Right hindlimb (tissue), 1 donor: Measurements from ENCODE around the gene CARHSP1.

Experiments used
- DNase-seq: peaks from one replicate; pipeline ENCODE4 v3.0.0-alpha.2; 2018

CARHSP1 gene

DNA sequence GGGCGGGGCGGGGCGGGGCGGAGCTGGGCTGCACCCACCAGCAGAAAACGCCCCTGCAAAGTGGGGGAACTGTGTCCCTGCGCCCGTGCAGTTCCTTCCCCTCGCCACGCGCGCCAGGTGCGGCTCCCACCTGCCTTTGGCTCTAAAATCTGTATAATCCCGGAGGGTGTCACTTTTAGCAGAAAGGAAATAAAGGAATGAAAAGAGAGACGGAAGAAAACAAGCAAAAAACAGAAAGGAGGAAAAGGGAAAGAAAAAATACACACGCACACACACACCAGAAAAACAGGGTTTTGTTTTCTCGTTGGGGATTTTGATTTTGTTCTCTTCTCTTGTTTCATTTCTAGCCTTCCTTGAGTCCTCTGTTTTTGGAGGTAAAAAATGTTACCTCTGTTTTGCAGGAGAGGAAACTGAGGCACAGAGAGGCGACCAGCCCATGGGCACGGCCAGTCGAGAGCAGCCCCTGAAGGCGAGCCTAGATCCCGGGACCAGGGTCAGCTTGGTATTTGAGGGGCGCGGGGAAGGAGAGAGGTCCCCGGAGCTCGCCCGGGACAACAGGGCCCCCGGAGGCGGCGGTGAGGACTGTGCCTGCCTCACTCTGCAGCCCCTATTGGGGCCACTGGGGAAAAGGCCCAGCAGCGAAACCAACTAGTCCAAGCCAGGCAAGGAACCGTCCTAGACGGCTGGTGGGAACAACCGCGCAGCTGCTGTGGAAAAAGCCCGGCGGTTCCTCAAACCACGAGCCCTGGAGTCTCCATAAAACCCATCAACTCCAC is 594 bp upstream of the CARHSP1 start:
- no peak for DNase-seq

DNA sequence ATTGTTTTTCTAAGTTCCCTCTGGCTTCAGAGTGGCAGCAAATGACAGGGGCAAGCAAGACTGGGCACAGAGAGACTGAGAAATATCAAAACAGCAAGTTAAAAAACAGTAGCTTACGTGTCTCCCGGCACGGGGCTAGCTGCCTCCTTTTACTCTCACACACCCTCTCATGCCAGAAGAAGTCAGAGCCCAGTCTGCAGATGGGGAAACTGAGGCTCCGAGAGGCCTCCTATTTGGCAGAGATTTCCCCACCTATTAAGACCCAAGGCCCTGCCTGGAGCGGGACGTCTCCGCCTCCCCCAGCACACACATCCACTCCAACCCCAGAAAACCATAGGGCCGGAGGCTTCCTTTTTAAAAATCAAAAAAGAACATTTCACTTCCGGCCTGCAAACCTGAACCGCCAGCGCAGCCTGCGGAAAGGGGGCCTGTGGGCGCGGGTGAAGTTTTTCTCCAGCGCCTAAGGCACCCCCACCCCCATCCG is 832 bp downstream of the CARHSP1 start:
- DNase-seq = no peak

DNA sequence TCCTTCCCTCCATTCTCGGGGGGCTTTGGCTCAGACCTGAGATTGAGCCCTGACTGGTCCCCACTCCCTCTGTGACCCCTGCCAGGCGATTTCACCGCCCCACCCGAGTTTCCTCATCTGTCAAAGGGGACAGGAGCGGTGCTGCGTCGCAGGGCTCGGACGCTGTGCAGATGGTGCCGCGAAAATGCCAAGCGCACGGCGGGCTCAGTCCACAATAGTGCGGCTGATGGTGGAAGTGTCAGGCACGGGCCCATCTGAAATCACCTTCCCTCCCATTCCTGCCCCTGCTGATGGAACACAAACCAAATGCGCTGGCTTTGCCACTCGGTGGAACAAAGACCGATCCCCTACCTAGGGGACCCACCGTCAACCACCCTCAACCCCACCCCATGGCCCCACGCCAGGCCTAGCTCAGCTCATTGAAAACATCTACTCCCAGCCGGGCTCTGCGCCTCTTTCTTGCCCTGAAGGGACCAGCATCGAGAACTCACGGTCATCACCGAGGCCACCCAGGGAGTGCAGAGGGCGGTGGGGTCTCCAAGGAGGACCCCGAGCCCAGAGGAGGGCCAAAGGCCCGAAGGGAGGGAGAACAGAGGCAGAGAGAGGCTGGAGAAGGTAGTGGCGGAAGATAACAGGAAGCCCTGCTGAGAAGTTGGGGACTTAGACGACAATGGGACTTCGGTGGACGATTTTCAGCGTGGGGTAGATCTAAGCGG is 1.4 kb downstream of the CARHSP1 start:
- DNase-seq = peak; percentile 61

DNA sequence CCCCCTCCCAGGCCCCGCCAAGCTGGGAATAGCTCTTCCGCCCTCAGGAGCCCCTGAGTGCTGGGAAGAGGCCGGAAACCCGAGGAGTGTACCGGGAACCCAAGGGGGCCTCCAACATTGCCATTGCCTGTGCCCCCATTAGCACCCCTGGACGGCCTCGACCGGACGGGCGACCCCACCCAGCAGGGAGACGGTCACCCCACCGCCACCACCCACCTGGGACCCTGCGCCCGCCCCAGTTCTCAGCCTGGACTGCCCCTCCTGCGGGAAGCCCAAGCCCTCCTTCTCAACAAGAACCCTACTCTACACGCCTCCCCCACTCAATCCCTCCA is 2.0 kb downstream of the CARHSP1 start:
- DNase-seq = no peak

DNA sequence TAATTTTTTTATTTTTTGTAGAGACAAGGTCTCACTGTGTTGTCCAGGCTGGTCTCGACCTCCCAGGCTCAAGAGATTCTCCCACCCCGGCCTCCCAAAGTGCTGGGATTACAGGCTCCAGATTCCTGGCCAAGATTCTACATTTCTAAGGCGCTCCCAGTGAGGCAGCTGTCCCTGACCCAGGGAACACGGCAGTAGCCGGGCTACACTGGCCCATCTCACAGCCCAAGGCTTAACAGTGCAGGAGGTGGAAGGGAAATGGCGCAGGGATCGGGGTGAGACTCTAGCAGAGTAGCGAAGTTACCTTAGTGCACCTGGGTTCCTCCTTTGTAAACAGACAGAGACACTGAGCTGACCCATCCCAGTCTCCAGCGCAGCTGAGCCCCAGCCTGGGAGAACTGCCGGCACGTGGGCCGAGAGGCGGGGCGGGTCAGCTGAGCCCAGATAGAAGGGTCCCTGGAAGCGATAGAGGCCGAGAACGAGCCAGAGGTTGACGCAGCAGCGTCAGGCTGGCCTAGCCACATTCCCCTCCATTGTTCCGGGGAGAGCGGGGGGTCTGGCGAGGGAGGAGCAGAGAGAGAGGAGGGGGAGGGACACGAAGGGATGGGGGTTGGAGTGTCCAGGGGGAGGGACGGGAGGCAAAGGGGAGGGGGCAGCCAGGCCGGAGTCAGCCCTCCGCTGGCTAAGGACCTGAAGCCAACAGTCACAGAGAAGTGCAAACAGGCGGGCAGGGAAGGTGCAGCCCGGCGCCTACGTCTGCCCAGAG is 2.5 kb downstream of the CARHSP1 start:
- peak; percentile 82 for DNase-seq

DNA sequence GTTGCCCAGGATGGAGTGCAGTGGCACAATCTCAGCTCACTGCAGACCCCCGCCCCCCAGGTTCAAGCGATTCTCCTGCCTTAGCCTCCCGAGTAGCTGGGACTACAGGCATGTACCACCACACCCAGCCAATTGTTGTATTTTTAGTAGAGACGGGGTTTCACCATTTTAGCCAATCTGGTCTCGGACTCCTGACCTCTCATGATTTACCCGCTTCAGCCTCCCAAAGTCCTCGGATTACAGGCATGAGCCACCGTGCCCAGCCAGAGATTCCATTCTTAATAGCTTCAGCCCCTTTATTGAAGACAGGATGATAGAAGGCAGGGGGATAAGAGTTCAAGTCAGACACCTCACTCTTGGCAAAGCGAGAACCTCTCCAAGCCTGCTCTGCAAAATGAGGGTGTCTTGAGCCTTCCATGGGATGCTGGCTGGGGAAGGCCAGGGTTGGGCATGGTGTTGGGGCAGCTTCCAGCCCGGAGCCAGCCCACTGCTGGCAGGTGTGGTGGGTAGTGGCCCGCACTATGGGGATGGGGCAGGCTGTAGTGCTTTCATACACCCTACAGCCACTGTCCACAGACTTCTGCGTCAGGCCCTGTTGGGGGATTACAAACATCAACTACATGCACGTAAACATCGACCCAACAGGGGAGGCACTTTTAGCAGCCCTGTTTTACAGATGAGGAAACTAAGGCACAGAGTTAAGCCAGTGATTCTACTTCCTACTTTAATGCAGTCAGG is 3.5 kb downstream of the CARHSP1 start:
- DNase-seq = no peak

DNA sequence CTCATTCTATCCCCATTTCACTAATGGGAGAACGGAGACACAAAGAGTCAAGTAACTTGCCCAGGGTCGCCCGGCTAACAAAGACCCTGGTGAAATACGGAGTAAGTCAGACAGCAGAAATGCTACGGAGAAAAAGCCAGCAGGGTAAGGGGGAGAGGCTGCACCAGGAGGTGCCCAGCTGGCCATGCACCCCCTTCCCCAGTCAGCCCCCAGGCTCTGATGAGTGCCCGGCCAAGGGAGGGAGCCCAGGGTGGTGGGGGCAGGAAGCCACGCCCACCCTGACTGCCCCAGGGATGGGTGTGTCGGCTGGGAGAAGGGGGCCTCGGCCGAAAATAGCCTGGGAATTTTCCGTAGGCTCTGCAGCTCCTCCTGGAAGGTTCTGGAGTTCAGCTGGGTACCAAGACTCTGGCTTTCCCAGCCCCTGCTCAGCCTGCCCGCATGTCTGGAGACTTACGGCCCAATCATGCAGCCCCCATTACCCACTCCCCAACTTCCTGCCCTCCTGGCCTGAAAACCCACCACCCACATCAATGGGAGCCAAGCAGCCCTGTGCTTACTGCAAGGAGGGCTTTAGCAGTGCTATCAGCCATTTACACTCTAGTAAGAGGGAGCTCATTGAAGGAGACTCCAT is 4.2 kb downstream of the CARHSP1 start:
- no peak for DNase-seq

DNA sequence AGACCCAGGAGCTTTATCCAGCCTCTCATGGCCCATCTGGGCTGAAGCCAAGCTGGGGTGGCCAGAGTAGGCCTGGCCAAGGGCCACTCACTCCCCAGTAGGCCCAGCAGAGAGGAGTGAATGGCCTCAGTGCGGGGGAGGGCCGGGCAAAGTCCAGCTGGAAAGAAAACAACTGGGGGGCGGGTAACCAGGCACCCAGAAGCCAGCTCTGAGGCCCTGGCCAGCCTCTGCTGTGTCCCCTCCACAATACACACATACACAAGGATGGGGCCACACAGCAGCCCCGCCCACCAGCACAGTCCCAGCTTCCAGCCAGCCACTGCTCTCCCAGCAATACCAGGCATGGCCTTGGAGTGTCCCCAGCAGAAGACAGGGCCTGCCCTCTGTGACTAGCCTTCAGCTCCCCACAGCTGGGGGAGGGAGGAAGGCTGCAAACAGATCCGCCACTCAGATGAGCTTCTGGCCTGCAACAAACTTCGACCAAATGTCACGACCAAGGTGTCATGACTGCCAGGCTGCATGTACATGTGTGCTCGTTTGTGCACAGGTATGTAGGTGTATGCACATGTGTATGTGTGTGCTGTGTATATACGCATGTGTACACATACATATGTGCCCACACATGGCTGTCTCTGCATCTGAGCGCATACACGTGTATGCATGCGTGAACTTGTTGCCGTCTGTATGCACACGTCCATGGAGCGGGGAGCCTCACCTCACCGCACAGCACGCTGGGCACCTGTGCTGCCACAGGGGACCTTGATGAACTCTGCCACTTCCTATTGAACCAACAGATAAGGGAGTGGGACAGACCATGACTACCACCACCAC is 5.0 kb downstream of the CARHSP1 start:
- DNase-seq = no peak

DNA sequence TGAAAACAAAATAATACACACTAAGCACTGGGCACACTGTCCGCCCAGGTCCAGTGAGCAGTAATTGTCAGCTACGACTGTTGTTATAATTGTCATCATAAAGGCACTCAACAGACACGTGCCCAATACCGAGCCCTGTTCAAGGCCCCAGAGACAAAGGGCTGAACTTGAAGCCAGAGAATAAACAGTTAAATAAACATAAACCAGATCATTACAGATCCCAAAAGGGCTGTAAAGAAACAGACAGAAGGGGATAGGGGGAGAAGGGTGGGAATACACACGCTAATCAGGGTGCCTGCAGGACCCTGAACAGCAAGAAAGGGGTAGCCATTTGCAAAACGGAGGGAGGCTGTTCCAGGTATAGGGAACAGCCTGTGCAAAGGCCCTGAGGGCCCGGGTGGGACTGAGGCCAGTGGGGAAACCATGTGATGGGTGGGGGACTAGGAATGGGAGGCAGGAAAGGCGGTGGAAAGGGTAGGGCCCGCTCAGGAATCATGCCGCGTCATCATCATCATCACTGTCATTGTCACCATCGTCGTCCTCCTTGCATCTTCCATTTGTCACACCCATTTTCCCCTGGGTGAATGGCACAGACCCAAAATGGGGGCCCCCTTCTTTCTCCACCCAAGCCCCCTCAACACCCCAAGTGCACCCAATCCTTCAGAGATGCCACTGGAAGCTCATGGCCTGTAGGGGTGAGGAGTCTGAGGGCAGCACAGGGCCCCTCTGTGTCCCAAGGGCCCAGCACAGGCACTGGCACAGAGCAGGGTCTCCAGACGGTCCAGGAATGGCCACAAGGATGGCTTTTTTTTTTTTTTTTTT is 6.3 kb downstream of the CARHSP1 start:
- no peak for DNase-seq

DNA sequence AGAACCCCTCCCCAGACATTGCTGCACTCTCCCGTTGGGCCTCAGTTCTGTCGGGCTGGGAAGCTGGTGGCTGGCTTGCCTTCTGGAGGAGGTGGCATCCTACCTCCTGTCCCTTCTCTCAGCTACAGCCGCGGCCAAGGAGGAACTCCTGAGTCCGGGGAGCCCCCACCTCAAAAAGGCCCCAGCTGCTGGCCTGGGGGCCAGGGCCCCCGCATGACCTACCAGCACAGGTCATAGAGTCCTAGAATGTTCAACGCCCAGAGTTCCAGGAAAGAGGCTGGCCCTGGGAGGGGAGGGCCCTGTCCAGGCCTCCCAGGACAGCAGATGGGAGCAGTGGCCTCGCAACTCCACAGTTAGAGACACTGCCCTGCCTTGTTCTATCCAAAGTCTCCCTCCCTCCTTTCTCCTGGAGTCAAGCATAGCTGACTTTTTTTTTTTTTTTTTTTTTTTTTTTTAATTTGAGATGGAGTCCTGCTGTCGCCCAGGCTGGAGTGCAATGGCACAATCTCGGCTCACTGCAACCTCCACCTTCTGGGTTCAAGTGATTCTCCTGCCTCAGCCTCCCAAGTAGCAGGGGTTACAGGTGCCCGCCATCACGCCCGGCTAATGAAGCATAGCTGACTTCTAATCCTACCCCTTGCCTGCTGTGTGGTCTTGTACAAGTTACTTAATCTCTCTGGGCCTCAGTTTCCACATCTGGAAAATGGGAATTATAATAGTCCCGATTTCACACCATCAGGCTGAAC is 7.1 kb downstream of the CARHSP1 start:
- no peak for DNase-seq

DNA sequence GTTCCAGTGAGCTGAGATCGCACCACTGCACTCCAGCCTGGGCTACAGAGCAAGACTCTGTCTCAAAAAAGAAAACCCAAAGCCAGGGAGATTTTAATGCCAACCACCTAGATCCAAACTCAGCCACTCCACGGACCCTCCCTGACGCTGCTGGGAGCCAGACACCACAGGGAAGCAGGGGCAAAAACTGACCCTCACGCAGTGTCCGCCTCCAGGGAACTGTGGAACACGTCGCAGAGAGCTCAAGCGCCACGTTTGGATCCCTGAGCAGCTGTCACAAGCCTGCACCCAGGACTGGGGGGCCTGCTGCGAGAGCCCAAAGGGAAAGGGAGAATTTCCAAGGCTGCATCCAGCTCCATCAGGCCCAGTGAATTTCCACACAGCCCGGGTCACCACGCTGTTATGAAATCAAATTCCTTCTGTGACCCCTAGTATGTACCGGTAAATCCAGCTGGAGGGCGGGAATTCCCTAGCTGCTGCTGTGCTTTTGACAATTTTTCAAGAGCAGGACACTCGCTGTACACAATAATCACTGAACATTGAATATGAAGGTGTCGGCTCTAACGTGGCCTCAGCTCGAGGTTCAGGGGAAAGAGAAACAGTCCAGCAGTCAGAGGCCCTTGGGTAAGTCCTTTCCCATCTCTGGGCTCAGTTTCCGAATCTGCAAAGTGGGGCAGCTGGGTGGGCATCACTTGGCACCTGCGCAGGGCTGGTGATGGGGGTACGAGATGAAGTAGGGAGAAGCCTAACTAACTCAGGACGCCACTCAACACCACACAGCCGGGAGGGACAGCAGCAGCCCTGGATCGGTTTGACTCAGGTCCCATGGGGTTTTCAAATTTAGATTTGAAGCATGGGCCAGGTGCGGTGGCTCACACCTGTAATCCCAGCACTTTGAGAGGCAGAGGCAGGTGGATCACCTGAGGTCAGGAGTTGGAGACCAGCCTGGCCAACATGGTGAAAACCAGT is 8.6 kb downstream of the CARHSP1 start:
- no peak for DNase-seq

DNA sequence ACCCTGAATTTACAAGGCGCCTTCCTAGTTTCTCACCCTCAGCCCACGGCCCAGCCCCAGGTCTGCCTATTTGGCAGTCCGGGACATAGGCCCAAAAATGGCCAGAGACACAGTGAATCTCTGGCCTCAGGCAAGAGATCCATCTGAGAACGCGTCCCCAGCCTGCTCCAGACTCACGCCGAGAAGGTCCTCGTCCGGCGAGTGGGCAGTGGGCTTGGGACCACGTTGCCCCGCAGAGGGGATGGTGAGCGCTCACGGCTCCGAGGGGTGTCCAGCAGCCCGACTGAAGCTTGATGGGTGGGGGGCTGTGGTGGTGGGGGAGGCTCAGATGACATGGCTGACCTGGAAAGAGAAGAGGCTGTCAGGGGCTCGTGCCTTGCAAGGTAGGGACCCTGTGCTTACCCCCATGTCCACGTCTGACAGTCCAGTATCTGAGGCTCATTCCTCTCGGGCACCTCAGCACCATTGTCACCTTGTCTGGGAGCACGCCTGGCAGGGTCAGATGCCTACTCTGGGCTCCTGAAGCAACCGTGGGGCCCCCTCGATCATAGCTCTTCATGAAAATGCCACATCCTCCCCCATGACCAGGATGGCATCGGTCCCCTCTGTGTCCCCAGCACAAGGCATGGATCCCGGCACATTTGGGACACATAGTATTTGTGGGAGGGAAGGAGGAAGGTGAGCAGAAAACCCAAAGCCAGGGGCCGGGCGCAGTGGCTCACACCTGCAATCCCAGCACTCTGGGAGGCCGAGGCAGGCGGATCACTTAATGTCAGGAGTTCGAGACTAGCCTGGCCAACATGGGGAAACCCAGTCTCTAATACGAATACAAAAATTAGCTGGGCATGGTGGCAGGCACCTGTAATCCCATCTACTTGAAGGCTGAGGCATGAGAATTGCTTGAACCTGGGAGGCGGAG is 9.6 kb downstream of the CARHSP1 start:
- DNase-seq = no peak

DNA sequence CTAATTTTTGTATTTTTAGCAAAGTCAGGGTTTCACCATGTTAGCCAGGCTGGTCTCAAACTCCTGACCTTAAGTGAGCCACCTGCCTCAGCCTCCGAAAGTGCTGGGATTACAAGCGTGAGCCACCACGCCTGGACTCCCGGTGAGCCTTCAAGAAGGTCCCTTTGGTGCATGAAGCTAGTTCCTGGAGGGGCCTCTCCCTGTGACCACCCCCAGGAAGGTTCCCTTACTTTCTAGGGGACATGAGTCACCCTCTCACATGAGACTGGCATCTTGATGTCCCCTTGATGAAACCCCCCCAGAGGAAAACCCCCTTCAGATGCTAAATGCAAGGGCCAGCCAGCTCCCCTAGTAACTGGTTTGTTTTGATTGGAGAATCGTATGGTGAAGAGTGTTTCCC is 12.8 kb downstream of the CARHSP1 start:
- DNase-seq = peak; percentile 14

DNA sequence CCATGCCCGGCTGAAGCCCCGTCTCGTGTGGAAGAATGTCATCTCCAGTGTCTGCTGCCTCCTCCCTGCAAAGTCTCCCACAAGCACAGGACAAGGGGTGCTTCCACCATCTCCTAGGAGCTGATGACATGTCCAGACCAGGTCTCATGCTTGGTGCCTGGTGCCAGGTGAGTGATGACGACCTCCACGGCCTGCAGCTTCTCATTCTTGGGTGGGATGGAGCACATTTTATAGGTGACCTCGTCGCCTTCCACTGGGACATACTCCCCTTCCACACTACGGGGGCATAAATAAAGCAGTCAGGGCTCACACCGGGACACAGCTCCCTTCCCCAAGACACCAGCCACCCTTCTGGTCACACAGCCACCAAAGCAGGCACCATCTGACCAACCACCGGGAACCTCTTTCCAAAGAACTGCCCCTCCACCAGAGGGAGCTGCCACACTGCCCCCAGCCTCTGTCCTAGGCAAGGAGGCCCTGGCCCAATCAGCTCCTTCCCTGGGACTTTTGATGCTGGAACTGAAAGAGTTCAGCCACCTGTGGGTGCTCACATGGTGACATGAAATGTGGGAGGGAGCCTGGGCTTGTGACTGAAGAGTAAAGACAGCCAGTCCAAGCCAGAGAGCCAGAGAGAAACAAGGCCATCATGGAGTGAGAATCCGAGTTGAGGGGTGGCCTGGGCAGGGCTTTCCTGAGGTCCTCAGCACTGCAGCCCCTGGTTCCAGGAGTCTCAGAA is 13.6 kb downstream of the CARHSP1 start:
- no peak for DNase-seq

DNA sequence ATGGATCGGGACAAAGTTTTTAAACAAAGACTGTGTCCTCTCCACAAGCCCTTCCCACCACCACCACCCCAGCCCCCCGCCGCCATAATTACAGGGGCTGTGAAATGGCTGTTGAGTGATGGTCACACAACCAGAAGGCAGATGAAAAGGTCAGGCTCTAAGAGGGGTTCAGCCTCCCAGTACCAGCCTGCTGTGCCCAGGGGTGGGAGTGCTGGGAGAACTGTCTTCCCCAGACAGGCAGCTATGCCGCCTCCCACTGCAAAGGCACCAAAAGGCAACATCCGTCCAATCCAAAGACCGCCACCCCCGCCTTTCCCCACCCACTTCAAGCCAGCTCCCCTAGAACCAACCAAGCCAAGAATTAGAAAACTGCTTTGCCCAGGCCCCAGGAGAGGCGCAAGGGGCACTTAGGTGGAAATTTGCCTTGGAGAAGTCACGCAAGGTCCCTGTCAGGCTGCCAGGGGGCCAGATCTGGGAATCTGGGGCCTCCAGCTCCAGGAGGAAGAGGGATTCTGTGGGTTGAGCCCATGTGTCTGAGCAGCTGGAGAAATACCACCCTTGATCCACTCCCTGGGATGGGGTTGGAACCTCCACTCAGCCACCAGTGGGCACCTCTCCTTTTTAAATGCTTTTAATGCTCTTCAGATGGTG is 14.4 kb downstream of the CARHSP1 start:
- DNase-seq = no peak

DNA sequence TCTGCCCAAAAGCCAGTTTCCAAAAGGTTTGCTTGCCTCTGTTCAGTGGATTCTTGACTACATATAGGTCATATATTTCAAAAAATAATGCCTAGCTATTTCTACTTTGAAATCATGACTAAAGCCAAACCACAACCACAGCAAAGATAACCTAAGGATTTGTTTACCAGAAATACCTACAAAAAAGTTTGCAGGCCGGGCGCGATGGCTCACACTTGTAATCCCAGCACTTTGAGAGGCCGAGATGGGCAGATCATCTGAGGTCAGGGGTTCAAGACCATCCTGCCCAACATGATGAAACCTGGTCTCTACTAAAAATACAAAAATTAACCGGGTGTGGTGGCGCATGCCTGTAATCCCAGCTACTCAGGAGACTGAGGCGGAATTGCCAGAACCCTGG is 15.2 kb downstream of the CARHSP1 start:
- DNase-seq = no peak
